Fibroblast of pulmonary artery (primary cell): ENCODE data around the gene SERPINB6.
"Not testable (repeated sequence)": the region's sequence is repeated elsewhere in the genome, so short reads cannot be mapped to it uniquely, and the experiment has no call there.

Experiments used
- DNase-seq: peaks from one replicate; pipeline ENCODE4 v3.0.0-alpha.2; 2010; ENCODE audit warnings: low read depth
- H3K4me3 ChIP-seq: replicated peaks from 2 replicates; pipeline ENCODE4 v1.5.1; 2011; ENCODE audit warnings: low read depth, mild to moderate bottlenecking, control low read depth, low read length, moderate library complexity
- CTCF ChIP-seq: IDR thresholded peaks from 2 replicates; pipeline ENCODE4 v1.5.1; 2011; ENCODE audit warnings: mild to moderate bottlenecking, control low read depth, low read length, inconsistent platforms; ENCODE audit errors: missing control alignments

The SERPINB6 gene

GRCh38 chr6:2916158-2916925, 55.0 kb downstream of the SERPINB6 start:
- no peak for TF ChIP-seq CTCF
- DNase-seq, result no peak
- H3K4me3 ChIP-seq, result no peak overlapping the region

DNA sequence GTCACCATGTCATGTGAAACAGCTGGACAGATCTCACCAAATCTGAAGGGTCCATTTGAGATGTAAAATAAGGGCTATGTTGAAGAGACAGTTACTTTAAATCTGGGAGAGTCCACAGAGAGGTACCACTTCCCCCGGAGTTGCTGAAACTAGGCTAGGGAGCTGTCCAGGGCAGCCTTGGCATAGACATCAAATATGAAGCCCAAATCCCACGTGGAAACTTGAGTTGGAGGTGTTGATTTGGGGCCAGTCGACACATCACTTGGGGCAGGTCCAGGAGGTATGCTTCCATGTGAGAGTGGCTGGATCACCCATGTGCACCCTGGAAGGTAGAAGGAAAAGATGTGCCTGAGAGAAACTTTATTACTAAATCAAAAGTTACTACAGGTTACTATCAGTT, 56.2 kb downstream of the SERPINB6 start:
- no peak for TF ChIP-seq CTCF
- DNase-seq, result no peak
- no peak overlapping the region for H3K4me3 ChIP-seq

DNA sequence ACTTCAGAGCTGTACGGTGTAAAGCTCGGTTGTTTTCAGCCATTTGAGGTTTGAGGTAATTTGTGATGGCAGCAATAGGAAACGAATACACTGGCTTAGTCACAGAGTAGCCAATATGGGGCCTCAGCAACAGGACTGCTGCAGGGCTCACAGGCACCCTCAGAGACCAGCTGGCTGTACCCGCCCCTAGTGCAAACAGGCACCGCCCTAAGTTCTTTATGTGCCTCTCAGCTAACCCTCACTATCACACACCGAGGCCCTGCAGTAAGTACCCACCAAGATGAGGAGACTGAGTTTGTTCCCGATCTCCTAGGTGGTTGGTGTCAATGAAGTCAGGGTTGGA, 57.1 kb downstream of the SERPINB6 start:
- DNase-seq, result no peak
- no peak for TF ChIP-seq CTCF
- H3K4me3 ChIP-seq, result no peak overlapping the region

DNA sequence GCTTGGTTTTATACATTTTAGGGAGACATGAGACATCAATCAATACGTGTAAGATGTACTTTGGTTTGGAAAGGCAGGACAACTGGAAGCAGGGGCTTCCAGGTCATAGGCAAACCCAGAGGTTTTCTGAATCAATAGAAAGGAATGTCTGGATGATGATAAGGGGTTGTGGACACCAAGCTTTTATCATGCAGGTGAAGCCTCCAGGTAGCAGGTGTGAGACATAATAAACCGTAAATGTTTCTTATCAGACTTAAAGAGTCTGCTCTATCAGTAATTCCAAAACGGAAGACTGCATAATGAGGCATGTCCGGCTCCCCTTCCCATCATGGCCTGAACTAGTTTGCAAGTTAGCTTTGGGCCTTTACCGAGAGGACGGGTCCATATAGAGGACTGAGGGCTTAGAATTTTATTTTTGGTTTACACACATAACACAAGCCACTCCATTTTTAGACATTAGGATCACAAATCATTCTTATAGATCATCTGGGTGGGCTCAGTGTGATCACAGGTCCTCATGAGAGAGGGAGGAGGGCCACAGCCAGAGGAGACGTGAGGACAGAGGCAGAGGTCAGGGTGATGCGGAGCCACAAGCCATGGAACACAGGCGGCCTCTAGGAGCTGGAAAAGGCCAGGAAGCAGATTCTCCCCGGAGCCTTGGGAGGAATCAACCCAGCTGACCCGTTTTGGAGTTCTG, 57.6 kb downstream of the SERPINB6 start:
- TF ChIP-seq CTCF, result no peak
- no peak for DNase-seq
- no peak overlapping the region for H3K4me3 ChIP-seq

GRCh38 chr6:2911171-2911570, 60.2 kb downstream of the SERPINB6 start:
- no peak for DNase-seq
- H3K4me3 ChIP-seq, result no peak overlapping the region
- no peak for TF ChIP-seq CTCF

- H3K4me3 ChIP-seq, result no peak overlapping the region
- TF ChIP-seq CTCF, result no peak
- DNase-seq, result no peak
Measured at GRCh38 chr6:2909718-2910117, 61.6 kb downstream of the SERPINB6 start.

- not testable (repeated sequence) for H3K4me3 ChIP-seq, DNase-seq
Measured at GRCh38 chr6:2909051-2909606, 62.2 kb downstream of the SERPINB6 start.

DNA sequence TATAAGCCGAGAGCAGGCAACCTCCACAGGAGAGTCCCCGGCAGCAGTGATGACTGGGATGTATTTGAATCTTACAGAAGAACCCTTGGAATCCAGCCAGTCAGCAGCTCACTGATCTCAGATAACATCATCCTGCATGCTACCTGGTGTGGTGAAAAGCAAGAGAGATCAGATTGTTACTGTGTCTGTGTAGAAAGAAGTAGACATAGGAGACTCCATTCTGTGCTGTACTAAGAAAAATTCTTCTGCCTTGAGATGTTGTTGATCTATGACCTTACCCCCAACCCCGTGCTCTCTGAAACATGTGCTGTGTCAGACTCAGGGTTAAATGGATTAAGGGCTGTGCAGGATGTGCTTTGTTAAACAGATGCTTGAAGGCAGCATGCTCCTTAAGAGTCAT, 62.9 kb downstream of the SERPINB6 start:
- DNase-seq, H3K4me3 ChIP-seq: not testable (repeated sequence)

- DNase-seq, result not testable (repeated sequence)
- H3K4me3 ChIP-seq, result peak overlapping the region; percentile 84
Measured at GRCh38 chr6:2903411-2904185, 67.8 kb downstream of the SERPINB6 start.

DNA sequence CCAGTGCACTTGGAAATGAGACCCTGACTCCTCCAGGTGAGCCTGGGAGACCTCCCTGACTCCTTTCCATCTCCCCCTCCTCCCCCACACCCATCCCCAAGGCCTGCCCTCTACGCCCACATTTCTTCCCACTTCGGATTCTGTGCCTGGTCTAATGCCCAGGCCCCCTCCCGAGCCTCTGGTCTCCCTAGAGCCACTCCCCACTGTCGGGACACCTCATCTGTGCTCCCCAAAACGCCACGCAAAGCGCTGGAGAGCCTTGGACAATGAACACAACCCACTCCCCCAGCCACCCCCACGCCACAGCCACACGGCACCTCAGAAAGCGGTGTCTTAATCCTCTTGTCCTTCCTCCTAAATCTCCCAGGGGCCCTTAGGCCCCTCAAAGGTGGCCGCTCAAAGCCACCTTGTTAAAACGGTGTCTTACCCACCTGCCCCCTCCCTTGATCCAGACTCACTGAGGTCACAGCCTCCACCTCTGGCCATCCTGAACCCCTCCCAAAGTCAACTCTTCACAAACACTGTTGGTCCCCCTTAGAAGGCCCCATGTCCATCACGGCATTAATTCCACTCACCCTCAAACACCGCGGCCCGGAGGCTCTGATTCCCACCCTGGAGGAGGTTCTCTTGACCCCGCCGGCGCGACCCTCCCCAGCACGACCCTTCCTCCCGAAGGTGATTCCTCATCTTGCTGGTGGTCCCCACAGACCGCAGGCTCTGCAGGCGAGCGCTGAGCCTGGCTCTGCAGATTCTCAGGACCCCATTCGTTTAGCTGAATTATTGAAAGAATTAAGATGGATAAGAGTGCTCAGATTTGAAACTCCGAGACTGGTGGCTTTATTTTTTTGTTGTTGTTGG, 69.5 kb downstream of the SERPINB6 start:
- peak overlapping the region; percentile 84 for H3K4me3 ChIP-seq
- DNase-seq, result not testable (repeated sequence)
